GM04504 (cell line): Measurements from ENCODE around the gene IL3.

Experiments
- DNase-seq: peaks from one replicate; pipeline ENCODE4 v3.0.0-alpha.2; 2012; ENCODE audit warnings: low read depth

Gene IL3

GRCh38 chr5:132026516-132027008 lies 33.9 kb upstream of the IL3 start:
- no peak for DNase-seq

GRCh38 chr5:132027027-132027426 lies 33.4 kb upstream of the IL3 start:
- DNase-seq, result no peak

GRCh38 chr5:132029609-132030330 lies 30.7 kb upstream of the IL3 start:
- no peak for DNase-seq

- no peak for DNase-seq
These were observed 29.8 kb upstream of the IL3 start for GRCh38 chr5:132030610-132031009.

GRCh38 chr5:132032196-132032595 lies 28.3 kb upstream of the IL3 start:
- no peak for DNase-seq

GRCh38 chr5:132033122-132033521 lies 27.3 kb upstream of the IL3 start:
- no peak for DNase-seq

GRCh38 chr5:132037353-132037752 lies 23.1 kb upstream of the IL3 start:
- DNase-seq, result no peak

- DNase-seq, result no peak
These were observed 16.2 kb upstream of the IL3 start for GRCh38 chr5:132044207-132044606.

GRCh38 chr5:132046880-132047299 lies 13.6 kb upstream of the IL3 start:
- no peak for DNase-seq

GRCh38 chr5:132049093-132049492 lies 11.4 kb upstream of the IL3 start:
- DNase-seq, result no peak

- no peak for DNase-seq
These were observed 10.9 kb upstream of the IL3 start for GRCh38 chr5:132049559-132049958.

GRCh38 chr5:132050136-132050535 lies 10.3 kb upstream of the IL3 start:
- DNase-seq, result no peak

- no peak for DNase-seq
These were observed 9.5 kb upstream of the IL3 start for GRCh38 chr5:132050661-132051552.

GRCh38 chr5:132052520-132052919 lies 7.9 kb upstream of the IL3 start:
- no peak for DNase-seq

- no peak for DNase-seq
These were observed 7.0 kb upstream of the IL3 start for GRCh38 chr5:132053483-132053882.

- DNase-seq, result no peak
These were observed 6.3 kb upstream of the IL3 start for GRCh38 chr5:132054031-132054696.

- DNase-seq, result no peak
These were observed 5.6 kb upstream of the IL3 start for GRCh38 chr5:132054697-132055440.

GRCh38 chr5:132055441-132055807 lies 5.0 kb upstream of the IL3 start:
- no peak for DNase-seq

- no peak for DNase-seq
These were observed 4.4 kb upstream of the IL3 start for GRCh38 chr5:132055808-132056609.

- DNase-seq, result no peak
These were observed 3.6 kb upstream of the IL3 start for GRCh38 chr5:132056610-132057497.
